Measurements from ENCODE around the gene CALCOCO1.

DNA sequence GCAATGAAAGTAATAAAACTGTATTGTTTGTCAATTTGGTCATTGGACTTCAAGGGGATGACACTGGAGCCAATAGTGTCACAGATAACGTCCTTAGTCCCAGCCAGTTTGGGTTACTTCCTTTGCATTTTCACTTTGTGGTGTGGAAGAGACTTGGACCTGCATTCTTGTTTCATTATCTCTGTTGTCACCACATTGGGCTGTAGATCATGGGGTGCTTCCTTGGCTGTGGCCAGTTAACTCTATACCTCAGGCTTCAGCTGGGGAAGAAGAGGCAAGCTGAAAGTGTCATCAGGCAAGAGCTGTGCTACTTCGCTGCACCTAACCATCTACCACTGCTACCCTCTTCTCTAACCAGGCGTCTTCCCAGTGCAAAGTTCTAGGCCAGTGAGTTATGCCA, 39.6 kb upstream of the CALCOCO1 start:
- no peak for TF ChIP-seq JUND (IDR thresholded peaks at IDR 0.05)
- no peak for TF ChIP-seq TAF1 (conservative IDR thresholded peaks at IDR 0.05)
- TF ChIP-seq, protein P1, sequence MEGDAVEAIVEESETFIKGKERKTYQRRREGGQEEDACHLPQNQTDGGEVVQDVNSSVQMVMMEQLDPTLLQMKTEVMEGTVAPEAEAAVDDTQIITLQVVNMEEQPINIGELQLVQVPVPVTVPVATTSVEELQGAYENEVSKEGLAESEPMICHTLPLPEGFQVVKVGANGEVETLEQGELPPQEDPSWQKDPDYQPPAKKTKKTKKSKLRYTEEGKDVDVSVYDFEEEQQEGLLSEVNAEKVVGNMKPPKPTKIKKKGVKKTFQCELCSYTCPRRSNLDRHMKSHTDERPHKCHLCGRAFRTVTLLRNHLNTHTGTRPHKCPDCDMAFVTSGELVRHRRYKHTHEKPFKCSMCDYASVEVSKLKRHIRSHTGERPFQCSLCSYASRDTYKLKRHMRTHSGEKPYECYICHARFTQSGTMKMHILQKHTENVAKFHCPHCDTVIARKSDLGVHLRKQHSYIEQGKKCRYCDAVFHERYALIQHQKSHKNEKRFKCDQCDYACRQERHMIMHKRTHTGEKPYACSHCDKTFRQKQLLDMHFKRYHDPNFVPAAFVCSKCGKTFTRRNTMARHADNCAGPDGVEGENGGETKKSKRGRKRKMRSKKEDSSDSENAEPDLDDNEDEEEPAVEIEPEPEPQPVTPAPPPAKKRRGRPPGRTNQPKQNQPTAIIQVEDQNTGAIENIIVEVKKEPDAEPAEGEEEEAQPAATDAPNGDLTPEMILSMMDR (IDR thresholded peaks at IDR 0.05; ENCODE audit: low read depth, low read length, missing input control) = no peak
- TF ChIP-seq EGR1 (IDR thresholded peaks at IDR 0.05; ENCODE audit: low read depth in 2 of 2) = no peak
- TF ChIP-seq SP1 (IDR thresholded peaks at IDR 0.05) = no peak
